ENCODE results near the gene TMEM132C. TPM values are rescaled to one million over a fixed set of nuclear protein-coding genes. Genes with fewer than 3 reads are reported as not detected.

Gene TMEM132C
- total and polyA plus RNA-seq, 2 of the 13 experiments (the other 11 are each of a cell fraction or from before 2014, with no cell fraction given), result not detected

- no peaks in the 10 kb centered on the region for H3K9me3 ChIP-seq (ENCODE audit: low read length)
- TF ChIP-seq NR2F2 (IDR thresholded peaks at IDR 0.05; ENCODE audit: borderline replicate concordance, low read depth), result no peak
- no peak for TF ChIP-seq SPEN (CRISPR knock-in tag; IDR thresholded peaks at IDR 0.05; ENCODE audit: low read depth)
- TF ChIP-seq USF2 (IDR thresholded peaks at IDR 0.05; ENCODE audit: low read depth, low read length), result no peak
- TF ChIP-seq USF2 (CRISPR knock-in tag; IDR thresholded peaks at IDR 0.05; ENCODE audit: borderline replicate concordance), result no peak
- TF ChIP-seq HDAC2 (CRISPR knock-in tag; IDR thresholded peaks at IDR 0.05), result no peak
- no peak for TF ChIP-seq MAX (IDR thresholded peaks at IDR 0.05)
- no peak for TF ChIP-seq ZNF816 (CRISPR knock-in tag; IDR thresholded peaks at IDR 0.05; ENCODE audit: borderline replicate concordance)
- TF ChIP-seq FOXP4 (CRISPR knock-in tag; IDR thresholded peaks at IDR 0.05), result no peak
- H3K36me3 ChIP-seq (replicated peaks in 1 of 2; ENCODE audit: control insufficient read depth in 1 of 2, insufficient read depth in 2 of 2, low read length in 2 of 2), result no peaks in the 10 kb centered on the region
- ATAC-seq, result no peak
- no TSS peak for BruUV-seq (replicated peaks)
- H3K79me2 ChIP-seq (ENCODE audit: insufficient read depth, low read length), result no peaks in the 10 kb centered on the region
- H3K4me3 ChIP-seq (replicated peaks in 1 of 3; ENCODE audit: insufficient read depth in 1 of 3, low read depth in 2 of 3, low read length in 3 of 3), result no peak overlapping the region
- ChIA-PET POLR2A (no interaction called here), CTCF (ENCODE audit: low intra/inter-chr PET ratio, low total read pairs) (no interaction called here)
- no peak overlapping the region for H3K27ac ChIP-seq (ENCODE audit: extremely low read length, insufficient read depth, low read length)
- FAIRE-seq, result no peak
- intact Hi-C loops (cut with micrococcal nuclease; ENCODE audit: unreplicated experiment) (no loop called here), in situ Hi-C loops (cut with HindIII; ENCODE audit: extremely low pct_ligation_motif_present, low pct_unique_long_range_greater_than_20kb) (no loop called here)
- no peak overlapping the region for H3K4me2 ChIP-seq (ENCODE audit: low read depth, low read length)
- no peak overlapping the region for H2AFZ ChIP-seq (ENCODE audit: low read length)
- no peak for DNase-seq (ENCODE audit: low spot score)
- no peaks in the 10 kb centered on the region for H4K20me1 ChIP-seq (ENCODE audit: insufficient read depth, low read length)
- 23% methylated on average over 13 of the region's 16 CpGs for WGBS (ENCODE audit: low lambda C conversion rate)
- H3K9ac ChIP-seq (ENCODE audit: insufficient read depth, low read depth, low read length), result no peak overlapping the region
- H3K4me1 ChIP-seq (ENCODE audit: insufficient read depth, low read length), result no peaks in the 10 kb centered on the region
- no peaks in the 10 kb centered on the region for H3K27me3 ChIP-seq (ENCODE audit: control insufficient read depth in 1 of 2, insufficient read depth in 2 of 2, low read length in 2 of 2)
Measured at GRCh38 chr12:128402486-128403243, 135.7 kb downstream of the TMEM132C start.
